Measurements from ENCODE around the gene FBXO24.

Gene FBXO24

GRCh38 chr7:100626055-100626454, 39.9 kb downstream of the FBXO24 start:
- DNase-seq, result no peak

- DNase-seq, result peak; percentile 80
Observed at GRCh38 chr7:100626530-100627237, 40.6 kb downstream of the FBXO24 start.

- DNase-seq, result no peak
Observed at GRCh38 chr7:100627238-100627549, 41.1 kb downstream of the FBXO24 start.

GRCh38 chr7:100629117-100629716, 43.1 kb downstream of the FBXO24 start:
- DNase-seq, result no peak

DNA sequence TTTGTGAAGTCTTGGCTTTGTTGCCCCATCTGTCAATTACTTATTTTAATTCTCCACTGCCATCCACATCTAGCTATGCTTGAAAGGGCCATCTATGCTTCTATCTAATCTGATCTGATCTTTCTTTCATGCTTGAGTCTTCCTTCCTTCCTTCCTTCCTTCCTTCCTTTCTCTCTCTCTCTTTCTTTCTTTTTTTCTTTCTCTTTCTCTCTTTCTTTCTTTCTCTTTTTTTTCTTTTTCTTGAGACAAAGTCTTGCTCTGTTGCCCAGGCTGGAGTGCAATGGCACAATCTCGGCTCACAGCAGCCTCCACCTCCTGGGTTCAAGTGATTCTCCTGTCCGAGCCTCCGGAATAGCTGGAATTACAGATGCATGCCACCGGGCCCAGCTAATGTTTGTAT, 43.9 kb downstream of the FBXO24 start:
- no peak for DNase-seq

DNA sequence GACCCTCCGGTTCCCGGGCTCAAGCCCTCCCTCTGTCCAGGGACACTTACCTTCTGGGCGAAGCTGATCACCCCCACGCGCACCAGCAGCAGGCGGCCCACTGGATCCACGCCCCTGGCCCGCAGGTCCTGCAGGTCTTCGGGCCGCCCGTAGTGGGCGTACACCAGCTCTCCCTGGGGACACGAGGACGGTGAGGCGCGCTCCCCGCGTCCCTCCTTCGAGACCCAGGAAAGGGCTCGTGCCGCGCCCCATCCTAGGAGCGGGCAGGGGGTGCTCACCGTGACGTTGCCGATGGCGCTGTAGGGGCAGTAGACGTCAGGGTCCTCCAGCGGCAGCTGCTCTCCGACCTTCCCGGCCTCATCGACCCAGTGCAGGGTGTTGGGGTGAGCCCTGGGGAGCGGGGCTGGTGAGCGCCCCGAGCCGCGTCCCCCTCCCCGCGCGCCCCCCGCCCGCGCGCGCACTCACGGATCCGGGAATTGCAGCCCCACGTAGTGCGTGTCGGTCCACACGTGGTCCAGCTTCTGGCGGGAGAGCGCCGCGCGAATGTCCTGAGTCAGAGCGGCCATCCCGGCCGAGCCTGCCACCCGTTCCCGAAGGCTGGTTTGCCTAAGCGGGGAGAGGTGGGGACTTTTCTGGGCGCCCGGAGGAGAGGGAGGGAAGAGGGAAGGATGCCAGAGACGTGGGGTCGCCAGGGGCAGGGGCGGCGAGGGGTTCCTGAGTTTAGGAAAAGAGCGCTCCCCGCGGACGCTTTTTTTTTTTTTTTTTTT, 47.0 kb downstream of the FBXO24 start:
- peak; percentile 59 for DNase-seq

DNA sequence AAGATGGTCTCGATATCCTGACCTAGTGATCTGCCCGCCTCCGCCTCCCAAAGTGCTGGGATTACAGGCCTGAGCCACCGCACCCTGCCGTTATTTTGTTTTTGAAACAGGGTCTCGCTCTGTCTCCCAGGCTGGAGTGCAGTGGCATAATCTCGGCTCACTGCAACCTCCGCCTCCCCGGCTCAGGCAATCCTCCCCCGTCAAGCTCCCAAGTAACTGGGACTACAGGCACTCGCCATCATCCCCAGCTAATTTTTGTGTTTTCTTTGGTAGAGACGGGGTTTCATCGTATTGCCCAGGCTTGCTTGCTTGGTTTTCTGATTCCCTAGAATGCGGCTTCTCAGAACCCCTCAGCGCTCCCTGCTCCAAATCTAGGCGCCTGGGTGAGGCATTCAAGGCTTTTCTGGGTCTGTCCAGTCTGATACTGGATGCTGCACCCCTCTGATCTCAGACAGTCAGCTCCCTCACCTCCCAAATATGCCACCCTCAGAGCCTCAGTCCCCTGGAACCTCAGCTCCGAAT, 53.9 kb downstream of the FBXO24 start:
- DNase-seq, result no peak

- no peak for DNase-seq
Observed at GRCh38 chr7:100640517-100641440, 54.7 kb downstream of the FBXO24 start.

GRCh38 chr7:100641463-100641859, 55.3 kb downstream of the FBXO24 start, which contains the start of gene TFR2:
TSS of gene TFR2 (minus strand) at chr7:100641552. CDS start at chr7:100641509, 43 bp downstream.
- DNase-seq, result no peak

DNA sequence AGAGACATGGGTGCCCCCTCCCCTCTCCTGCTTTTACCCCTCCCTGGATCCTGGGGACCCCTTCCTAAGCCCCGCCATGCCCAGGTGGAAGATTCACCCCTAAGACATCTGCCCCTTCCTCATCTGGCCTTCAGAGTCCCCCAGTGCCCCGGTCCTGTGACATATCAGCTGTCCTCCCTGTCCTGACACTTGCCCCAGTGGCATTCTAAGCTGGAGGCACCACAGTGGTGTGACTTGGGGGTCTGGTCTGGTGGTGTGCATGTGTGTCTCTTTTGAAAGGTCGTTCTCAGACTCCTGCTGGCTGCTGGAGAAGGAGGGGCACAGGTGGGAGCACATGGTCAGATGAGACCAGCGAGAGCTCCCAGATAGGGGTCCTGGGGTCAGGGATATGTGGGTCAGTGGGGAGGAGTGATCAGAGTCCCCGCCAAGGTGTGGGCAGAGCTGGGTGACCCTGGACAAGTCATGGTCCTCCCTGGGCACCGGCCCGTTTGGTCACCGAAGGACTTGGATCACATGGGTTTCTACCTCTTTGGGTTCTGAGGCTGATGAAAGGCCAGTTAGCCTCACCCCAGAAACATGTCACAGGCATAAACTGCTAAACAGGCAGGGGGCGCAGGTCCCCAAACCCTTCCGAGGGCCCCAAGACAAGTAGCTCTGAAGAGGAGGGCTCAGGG, 55.9 kb downstream of the FBXO24 start:
- no peak for DNase-seq

GRCh38 chr7:100642534-100642907, 56.4 kb downstream of the FBXO24 start:
- peak; percentile 39 for DNase-seq

DNA sequence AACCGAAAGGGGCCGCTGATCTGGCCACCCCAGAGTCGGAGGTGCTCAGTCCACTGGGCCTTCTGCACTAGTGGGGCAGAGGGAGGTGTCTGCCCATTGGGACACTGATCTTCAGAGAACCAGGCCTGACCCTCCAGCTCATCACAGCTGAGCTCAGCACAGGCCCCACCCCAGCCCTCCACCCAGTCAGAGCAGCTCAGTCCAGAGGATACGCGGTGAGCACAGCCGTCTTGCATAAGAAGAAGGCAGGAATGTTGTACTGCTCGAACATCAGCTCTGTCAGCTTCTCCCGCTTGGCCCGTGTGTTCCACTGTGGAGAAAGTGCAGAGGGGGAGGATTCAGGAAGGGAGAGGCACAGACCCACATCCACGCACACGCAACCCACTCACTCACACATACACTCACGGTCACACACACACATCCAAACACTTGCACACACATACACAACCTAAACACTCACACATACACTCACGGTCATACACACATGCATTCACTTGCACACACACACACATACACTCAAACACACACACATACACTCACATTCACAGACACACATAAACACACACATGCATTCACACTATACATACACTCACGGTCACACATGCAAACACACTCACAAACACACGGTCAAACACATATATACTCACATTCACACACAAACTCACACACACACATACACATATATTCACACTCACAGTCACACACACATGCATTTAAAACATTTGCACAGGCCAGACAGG, 63.9 kb downstream of the FBXO24 start:
- no peak for DNase-seq
